ENCODE measurements around the gene FLNC.

DNA sequence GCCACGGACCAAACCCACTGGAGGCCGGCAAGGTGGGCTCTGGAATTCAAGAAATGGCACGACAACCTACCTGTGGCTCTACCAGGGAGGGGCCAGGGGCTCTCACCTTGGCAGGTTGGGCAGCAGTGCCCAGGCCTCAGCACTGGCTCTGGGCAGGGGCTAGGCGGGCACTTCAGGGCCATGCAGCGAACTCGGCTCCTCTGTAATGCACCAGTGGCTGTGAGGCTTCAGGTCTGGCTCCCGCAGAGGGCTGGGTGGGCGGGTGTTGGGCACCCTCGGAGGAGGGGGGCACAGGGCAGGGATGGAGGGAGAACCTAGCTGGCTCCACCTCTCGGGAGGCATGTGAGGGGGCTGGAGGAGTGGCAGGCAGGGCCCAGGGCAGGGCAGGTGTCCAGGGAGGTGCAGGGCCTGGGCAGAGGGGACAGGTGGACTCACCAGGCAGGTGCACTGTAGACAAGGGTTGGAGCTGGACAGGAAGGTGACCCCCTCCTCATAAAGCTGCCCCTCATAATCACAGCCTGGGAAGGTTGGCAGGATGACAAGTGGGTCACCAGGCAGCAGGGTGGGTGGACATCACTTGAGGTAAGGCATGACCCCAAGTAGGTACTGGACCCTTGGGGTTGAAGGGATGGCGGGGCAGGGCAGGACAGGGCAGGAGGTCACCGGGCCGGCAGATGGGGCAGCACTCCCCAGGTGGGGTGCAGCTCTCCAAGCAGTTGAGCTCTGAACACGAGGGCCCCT, 73.6 kb downstream of the FLNC start:
- no peak for TF ChIP-seq EZH2phosphoT487 (IDR thresholded peaks at IDR 0.05)
- TF ChIP-seq, protein P1, sequence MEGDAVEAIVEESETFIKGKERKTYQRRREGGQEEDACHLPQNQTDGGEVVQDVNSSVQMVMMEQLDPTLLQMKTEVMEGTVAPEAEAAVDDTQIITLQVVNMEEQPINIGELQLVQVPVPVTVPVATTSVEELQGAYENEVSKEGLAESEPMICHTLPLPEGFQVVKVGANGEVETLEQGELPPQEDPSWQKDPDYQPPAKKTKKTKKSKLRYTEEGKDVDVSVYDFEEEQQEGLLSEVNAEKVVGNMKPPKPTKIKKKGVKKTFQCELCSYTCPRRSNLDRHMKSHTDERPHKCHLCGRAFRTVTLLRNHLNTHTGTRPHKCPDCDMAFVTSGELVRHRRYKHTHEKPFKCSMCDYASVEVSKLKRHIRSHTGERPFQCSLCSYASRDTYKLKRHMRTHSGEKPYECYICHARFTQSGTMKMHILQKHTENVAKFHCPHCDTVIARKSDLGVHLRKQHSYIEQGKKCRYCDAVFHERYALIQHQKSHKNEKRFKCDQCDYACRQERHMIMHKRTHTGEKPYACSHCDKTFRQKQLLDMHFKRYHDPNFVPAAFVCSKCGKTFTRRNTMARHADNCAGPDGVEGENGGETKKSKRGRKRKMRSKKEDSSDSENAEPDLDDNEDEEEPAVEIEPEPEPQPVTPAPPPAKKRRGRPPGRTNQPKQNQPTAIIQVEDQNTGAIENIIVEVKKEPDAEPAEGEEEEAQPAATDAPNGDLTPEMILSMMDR (IDR thresholded peaks at IDR 0.05), result no peak
